ENCODE data around the gene GRAP2.

GRAP2 gene

DNA sequence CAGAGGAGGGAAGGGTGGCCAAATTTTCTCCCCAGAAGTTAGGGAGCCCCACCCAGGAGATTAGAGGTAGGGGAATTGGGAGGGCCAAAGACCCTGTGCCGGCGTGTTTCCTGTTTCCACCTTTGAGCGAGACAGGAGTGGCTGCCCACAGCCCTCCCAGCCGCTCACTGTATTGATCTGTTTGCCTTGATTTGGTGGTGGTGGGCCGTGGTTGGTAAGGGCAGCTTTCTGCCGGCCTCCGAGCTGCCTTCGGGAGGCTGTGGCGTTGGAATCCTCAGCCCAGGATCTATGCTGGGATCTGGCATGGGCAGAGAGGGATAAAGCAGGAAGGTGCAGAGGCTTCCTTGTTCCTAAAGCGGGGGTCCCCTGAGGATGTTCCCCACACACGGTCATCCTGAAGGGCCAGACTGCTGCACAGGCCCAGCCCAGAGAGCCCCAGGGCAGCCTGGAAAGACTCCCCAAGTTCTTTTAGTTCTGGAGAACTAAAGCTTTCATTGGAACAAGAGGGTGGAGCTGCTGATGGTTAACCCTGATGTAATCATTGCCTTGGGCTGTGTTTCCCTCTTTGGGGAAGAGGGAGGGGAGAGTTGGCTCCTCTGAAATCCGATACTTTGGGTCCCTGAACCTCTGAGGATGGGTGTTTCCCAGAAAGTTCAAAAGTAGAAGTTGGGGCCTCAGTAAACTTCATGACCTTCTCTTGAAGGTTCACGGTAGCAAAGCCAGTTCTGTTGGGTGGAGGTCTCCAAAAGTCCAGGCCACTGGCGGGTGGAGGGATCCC is 101.1 kb downstream of the GRAP2 start:
- H3K9me3 ChIP-seq (ENCODE audit: insufficient read depth, low read depth, low read length): no peaks in the 10 kb centered on the region
- no peak overlapping the region for H2AFZ ChIP-seq (ENCODE audit: low read length)
- no peaks in the 10 kb centered on the region for H4K20me1 ChIP-seq (ENCODE audit: insufficient read depth, low read length, poor library complexity, severe bottlenecking)
- H3K9ac ChIP-seq (ENCODE audit: low read depth, low read length, poor library complexity, severe bottlenecking): no peak overlapping the region
- no peaks in the 10 kb centered on the region for H3K79me2 ChIP-seq (ENCODE audit: insufficient read depth, low read length)
- H3K9me2 ChIP-seq (replicated peaks; ENCODE audit: low read depth, low read length): no peaks in the 10 kb centered on the region
- H3K4me2 ChIP-seq (ENCODE audit: low read depth, low read length, poor library complexity, severe bottlenecking): no peak overlapping the region
- no peaks in the 10 kb centered on the region for H3F3A ChIP-seq (ENCODE audit: low read depth)
- TF ChIP-seq EZH2phosphoT487 (IDR thresholded peaks at IDR 0.05; ENCODE audit: borderline replicate concordance) (no peak), CTCF (conservative IDR thresholded peaks at IDR 0.05; ENCODE audit: low read length) (no peak)
- H3K36me3 ChIP-seq (ENCODE audit: insufficient read depth, low read length): no peaks in the 10 kb centered on the region
- no peak overlapping the region for H3K4me3 ChIP-seq (ENCODE audit: low read length, poor library complexity, severe bottlenecking)
- no peaks in the 10 kb centered on the region for H3K27me3 ChIP-seq (ENCODE audit: insufficient read depth, low read length, poor library complexity, severe bottlenecking)
- peaks cover 6% of the 10 kb centered on the region for H3K4me1 ChIP-seq (ENCODE audit: insufficient read depth, low read length, poor library complexity, severe bottlenecking)

- H4K20me1 ChIP-seq (ENCODE audit: insufficient read depth, low read length, poor library complexity, severe bottlenecking): no peaks in the 10 kb centered on the region
- H3F3A ChIP-seq (ENCODE audit: low read depth): no peaks in the 10 kb centered on the region
- H3K79me2 ChIP-seq (ENCODE audit: insufficient read depth, low read length): no peaks in the 10 kb centered on the region
- no peaks in the 10 kb centered on the region for H3K36me3 ChIP-seq (ENCODE audit: insufficient read depth, low read length)
- no peak overlapping the region for H2AFZ ChIP-seq (ENCODE audit: low read length)
- H3K4me2 ChIP-seq (ENCODE audit: low read depth, low read length, poor library complexity, severe bottlenecking): no peak overlapping the region
- H3K9ac ChIP-seq (ENCODE audit: low read depth, low read length, poor library complexity, severe bottlenecking): no peak overlapping the region
- no peaks in the 10 kb centered on the region for H3K9me3 ChIP-seq (ENCODE audit: insufficient read depth, low read depth, low read length)
- peaks cover 5% of the 10 kb centered on the region for H3K4me1 ChIP-seq (ENCODE audit: insufficient read depth, low read length, poor library complexity, severe bottlenecking)
- H3K9me2 ChIP-seq (replicated peaks; ENCODE audit: low read depth, low read length): no peaks in the 10 kb centered on the region
- no peak for TF ChIP-seq EZH2phosphoT487 (IDR thresholded peaks at IDR 0.05; ENCODE audit: borderline replicate concordance)
- TF ChIP-seq CTCF (conservative IDR thresholded peaks at IDR 0.05; ENCODE audit: low read length): no peak
- H3K27me3 ChIP-seq (ENCODE audit: insufficient read depth, low read length, poor library complexity, severe bottlenecking): no peaks in the 10 kb centered on the region
- no peak overlapping the region for H3K4me3 ChIP-seq (ENCODE audit: low read length, poor library complexity, severe bottlenecking)
These were observed 102.2 kb downstream of the GRAP2 start for GRCh38 chr22:40002935-40003715.

DNA sequence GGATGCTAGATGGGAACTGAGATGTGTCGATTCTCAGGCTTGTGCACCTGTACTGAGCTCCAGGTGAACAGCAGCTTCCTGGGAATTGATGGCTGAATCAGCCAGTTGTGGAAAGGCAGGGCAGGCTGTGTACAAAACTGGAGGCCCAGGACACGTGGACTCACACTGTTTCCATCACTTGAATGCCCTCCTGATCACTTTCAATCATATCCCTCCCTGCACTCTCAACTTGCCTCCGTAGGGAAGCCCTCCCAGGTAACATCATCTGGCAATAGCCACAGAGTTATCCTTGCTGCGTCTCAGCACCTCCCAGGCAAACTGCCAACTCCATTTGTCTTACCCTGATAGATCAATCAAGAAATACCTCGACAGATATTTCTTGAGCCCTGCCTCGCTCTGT is 104.0 kb downstream of the GRAP2 start:
- Histone ChIP-seq H3K4me2 (ENCODE audit: low read depth, low read length, poor library complexity, severe bottlenecking) (no peak overlapping the region), H3K9ac (ENCODE audit: low read depth, low read length, poor library complexity, severe bottlenecking) (no peak overlapping the region), H3K9me2 (replicated peaks; ENCODE audit: low read depth, low read length) (no peaks in the 10 kb centered on the region), H3K4me1 (ENCODE audit: insufficient read depth, low read length, poor library complexity, severe bottlenecking) (peaks cover 2% of the 10 kb centered on the region), H3K9me3 (ENCODE audit: insufficient read depth, low read depth, low read length) (no peaks in the 10 kb centered on the region), H3K79me2 (ENCODE audit: insufficient read depth, low read length) (no peaks in the 10 kb centered on the region), H3K36me3 (ENCODE audit: insufficient read depth, low read length) (no peaks in the 10 kb centered on the region), H3K27me3 (ENCODE audit: insufficient read depth, low read length, poor library complexity, severe bottlenecking) (no peaks in the 10 kb centered on the region), H3F3A (ENCODE audit: low read depth) (no peaks in the 10 kb centered on the region), H3K4me3 (ENCODE audit: low read length, poor library complexity, severe bottlenecking) (no peak overlapping the region), H2AFZ (ENCODE audit: low read length) (no peak overlapping the region), H4K20me1 (ENCODE audit: insufficient read depth, low read length, poor library complexity, severe bottlenecking) (no peaks in the 10 kb centered on the region)
- TF ChIP-seq CTCF (conservative IDR thresholded peaks at IDR 0.05; ENCODE audit: low read length): no peak
- no peak for TF ChIP-seq EZH2phosphoT487 (IDR thresholded peaks at IDR 0.05; ENCODE audit: borderline replicate concordance)

All from Loucy (cell line).